H9 (cell line): ENCODE measurements around the gene NRP1. TPM values are rescaled to one million over a fixed set of nuclear protein-coding genes. Genes with fewer than 3 reads are reported as not detected.

Experiments
- DNase-seq: peaks from one replicate; pipeline ENCODE4 v3.0.0-alpha.2; 2017
- H2AFZ ChIP-seq: one replicate; pipeline ENCODE4 v1.6.1; 2013; ENCODE audit warnings: mild to moderate bottlenecking, low read length, control low read depth, moderate library complexity
- H2AK5ac ChIP-seq: 2 replicates; pipeline ENCODE4 v1.6.1; 2013; ENCODE audit warnings: low read length, control low read depth, mixed read lengths; ENCODE audit not compliant: insufficient read length
- H2BK120ac ChIP-seq: one replicate; pipeline ENCODE4 v1.6.1; 2013; ENCODE audit warnings: low read depth, mild to moderate bottlenecking, low read length, control low read depth, inconsistent platforms; ENCODE audit not compliant: poor library complexity, severe bottlenecking
- H2BK12ac ChIP-seq: 2 replicates; pipeline ENCODE4 v1.6.1; 2013; ENCODE audit warnings: low read length, control low read depth, mixed read lengths, low read depth; ENCODE audit not compliant: insufficient read length
- H2BK15ac ChIP-seq: 2 replicates; pipeline ENCODE4 v1.6.1; 2013; ENCODE audit warnings: low read depth, low read length, control low read depth
- H2BK20ac ChIP-seq: one replicate; pipeline ENCODE4 v1.6.1; 2013; ENCODE audit warnings: low read depth, mild to moderate bottlenecking, low read length, control low read depth, inconsistent platforms; ENCODE audit not compliant: poor library complexity, severe bottlenecking
- H2BK5ac ChIP-seq: 2 replicates; pipeline ENCODE4 v1.6.1; 2013; ENCODE audit warnings: low read length, control low read depth, mixed read lengths; ENCODE audit not compliant: insufficient read length
- H3K14ac ChIP-seq: 2 replicates; pipeline ENCODE4 v1.6.1; 2013; ENCODE audit warnings: low read length, control low read depth; ENCODE audit not compliant: insufficient read depth
- H3K18ac ChIP-seq: 2 replicates; pipeline ENCODE4 v1.6.1; 2013; ENCODE audit warnings: low read depth, mild to moderate bottlenecking, mixed read lengths, low read length, control low read depth; ENCODE audit not compliant: insufficient read length
- H3K23ac ChIP-seq: 2 replicates; pipeline ENCODE4 v1.6.1; 2013; ENCODE audit warnings: low read length, control low read depth, mixed read lengths, low read depth; ENCODE audit not compliant: insufficient read length
- H3K23me2 ChIP-seq: 2 replicates; pipeline ENCODE4 v1.6.1; 2013; ENCODE audit warnings: low read depth, mild to moderate bottlenecking, mixed read lengths, low read length, control low read depth; ENCODE audit not compliant: insufficient read length, poor library complexity, severe bottlenecking
- H3K27ac ChIP-seq: 2 replicates; pipeline ENCODE4 v1.5.1; 2013; ENCODE audit warnings: low read length, control low read depth, mixed read lengths, low read depth; ENCODE audit not compliant: insufficient read length
- H3K27me3 ChIP-seq: 2 replicates; pipeline ENCODE4 v1.6.1; 2013; ENCODE audit warnings: low read length, control low read depth, inconsistent platforms; ENCODE audit not compliant: insufficient read depth
- H3K4ac ChIP-seq: 2 replicates; pipeline ENCODE4 v1.6.1; 2013; ENCODE audit warnings: low read depth, mild to moderate bottlenecking, control low read depth, inconsistent platforms, low read length, moderate library complexity
- H3K4me1 ChIP-seq: 2 replicates; pipeline ENCODE4 v1.6.1; 2013; ENCODE audit warnings: low read length, control low read depth, inconsistent platforms; ENCODE audit not compliant: insufficient read depth
- H3K4me2 ChIP-seq: 2 replicates; pipeline ENCODE4 v1.6.1; 2013; ENCODE audit warnings: low read length, control low read depth, mixed read lengths; ENCODE audit not compliant: insufficient read length, insufficient read depth
- H3K56ac ChIP-seq: 2 replicates; pipeline ENCODE4 v1.6.1; 2013; ENCODE audit warnings: low read depth, mild to moderate bottlenecking, mixed read lengths, low read length, control low read depth; ENCODE audit not compliant: insufficient read length
- H3K79me1 ChIP-seq: 2 replicates; pipeline ENCODE4 v1.6.1; 2013; ENCODE audit warnings: low read depth, mild to moderate bottlenecking, moderate library complexity, low read length, control low read depth, inconsistent platforms; ENCODE audit not compliant: insufficient read depth, poor library complexity, severe bottlenecking
- H3K79me2 ChIP-seq: 2 replicates; pipeline ENCODE4 v1.6.1; 2013; ENCODE audit warnings: low read length, control low read depth, inconsistent platforms; ENCODE audit not compliant: insufficient read depth
- H3K9ac ChIP-seq: 2 replicates; pipeline ENCODE4 v1.6.1; 2013; ENCODE audit warnings: low read length, control low read depth, mixed read lengths; ENCODE audit not compliant: insufficient read length; ENCODE audit errors: extremely low read depth
- H3K9me3 ChIP-seq: one replicate; pipeline ENCODE4 v1.6.1; 2013; ENCODE audit warnings: low read depth, low read length, inconsistent platforms; ENCODE audit not compliant: control insufficient read depth
- H3T11ph ChIP-seq: one replicate; pipeline ENCODE4 v1.6.1; 2013; ENCODE audit warnings: mild to moderate bottlenecking, low read length, control low read depth, inconsistent platforms
- H4K20me1 ChIP-seq: one replicate; pipeline ENCODE4 v1.6.1; 2013; ENCODE audit not compliant: control insufficient read depth, insufficient read length, insufficient read depth
- H4K5ac ChIP-seq: 2 replicates; pipeline ENCODE4 v1.6.1; 2013; ENCODE audit warnings: low read depth, mild to moderate bottlenecking, mixed read lengths, low read length, control low read depth; ENCODE audit not compliant: insufficient read length
- H4K8ac ChIP-seq: replicated peaks from 2 replicates; pipeline ENCODE4 v1.6.1; 2013; ENCODE audit warnings: low read length, control low read depth, mixed read lengths, low read depth; ENCODE audit not compliant: insufficient read length
- H4K91ac ChIP-seq: 2 replicates; pipeline ENCODE4 v1.6.1; 2013; ENCODE audit warnings: low read depth, mild to moderate bottlenecking, moderate library complexity, mixed read lengths, low read length, control low read depth; ENCODE audit not compliant: insufficient read length
- H3K27ac Mint-ChIP-seq, 3 experiments: 2 replicates in 2 of 3; 3 replicates in 1 of 3; pipeline ENCODE4 v1.8.0; 2020 to 2021; ENCODE audit warnings: mixed read lengths in 3 of 3, mild to moderate bottlenecking in 1 of 3, moderate library complexity in 1 of 3
- H3K27me3 Mint-ChIP-seq: 2 replicates; pipeline ENCODE4 v1.8.0; 2021; ENCODE audit warnings: low read depth, mild to moderate bottlenecking, moderate library complexity, mixed read lengths
- H3K36me3 Mint-ChIP-seq, 3 experiments: 2 replicates in 2 of 3; 3 replicates in 1 of 3; pipeline ENCODE4 v1.8.0; 2020 to 2021; ENCODE audit warnings: low read depth in 3 of 3, mixed read lengths in 3 of 3; ENCODE audit not compliant: insufficient read depth in 1 of 3
- H3K4me1 Mint-ChIP-seq, 2 experiments: 2 replicates each; pipeline ENCODE4 v1.8.0; 2020; ENCODE audit warnings: mixed read lengths in 2 of 2
- H3K4me3 Mint-ChIP-seq, 2 experiments: 2 replicates in 1 of 2; 3 replicates in 1 of 2; pipeline ENCODE4 v1.8.0; 2020 to 2021; ENCODE audit warnings: mild to moderate bottlenecking in 2 of 2, mixed read lengths in 2 of 2, moderate library complexity in 1 of 2
- H3K9me3 Mint-ChIP-seq, 2 experiments: 2 replicates in 1 of 2; 3 replicates in 1 of 2; pipeline ENCODE4 v1.8.0; 2020; ENCODE audit warnings: mild to moderate bottlenecking in 2 of 2, mixed read lengths in 2 of 2, moderate library complexity in 1 of 2
- CTCF ChIP-seq: fragments of 200-600 bp; sonication (generic); conservative IDR thresholded peaks from 3 replicates; pipeline ENCODE4 v1.8.0; 2021; ENCODE audit warnings: antibody characterized with exemption, mild to moderate bottlenecking
- WGBS: extraction: QIAGEN DNeasy Blood & Tissue Kit; methylation state at CpG from one replicate; pipeline ENCODE4 v1.1.7; 2013; ENCODE audit warnings: missing lambda C conversion rate, low lambda C conversion rate, mixed read lengths; ENCODE audit not compliant: insufficient read length; ENCODE audit errors: extremely low coverage; 5-methylcytosine and 5-hydroxymethylcytosine counted together
- total RNA-seq: library from RNA; stranded (reverse); gene quantifications from 2 replicates; pipeline ENCODE4 v1.2.1, GENCODE V29; 2021

The NRP1 gene
- total RNA-seq, 1 experiment from 2014 or later: 4.6 TPM

- Histone ChIP-seq H4K5ac (no peak overlapping the region), H2BK20ac (no peak overlapping the region), H3K9ac (no peak overlapping the region), H2BK15ac (no peak overlapping the region), H3K4ac (no peak overlapping the region), H4K20me1 (no peaks in the 10 kb centered on the region), H3K14ac (no peak overlapping the region), H3K23ac (no peak overlapping the region), H3K4me1 (peaks cover 6% of the 10 kb centered on the region; the same call in 1 of the 2 replicates), H3K79me1 (no peaks in the 10 kb centered on the region), H2BK120ac (no peak overlapping the region), H3T11ph (no peak overlapping the region), H3K23me2 (no peaks in the 10 kb centered on the region), H3K79me2 (no peaks in the 10 kb centered on the region), H2AFZ (no peak overlapping the region), H2BK12ac (no peak overlapping the region), H3K4me2 (no peak overlapping the region), H4K8ac (no peak overlapping the region), H4K91ac (no peak overlapping the region), H3K56ac (no peak overlapping the region), H3K27me3 (no peaks in the 10 kb centered on the region), H3K27ac (no peak overlapping the region), H3K9me3 (no peaks in the 10 kb centered on the region), H3K18ac (no peak overlapping the region), H2AK5ac (no peak overlapping the region), H2BK5ac (no peak overlapping the region)
- Mint-ChIP-seq H3K36me3 (no peaks in the 10 kb centered on the region; a peak in 1 of 7 replicates), H3K9me3 (no peaks in the 10 kb centered on the region), H3K27ac (no peak overlapping the region), H3K27me3 (no peaks in the 10 kb centered on the region), H3K4me3 (no peak overlapping the region), H3K4me1 (peaks cover 16 to 17% of the 10 kb centered on the region in 2 experiments)
- no CpG with 5 or more reads among the region's 2 CpGs for WGBS
- DNase-seq: no peak
- no peak for TF ChIP-seq CTCF
These were observed 47.7 kb upstream of the NRP1 start for GRCh38 chr10:33382216-33382600.
